Heart left ventricle (tissue), 16 donors: ENCODE data around the gene CD163. TPM values are rescaled to one million over a fixed set of nuclear protein-coding genes. Genes with fewer than 3 reads are reported as not detected.
A peak's percentile ranks its signal among the peaks of the same experiment; 100 is the strongest.

ENCODE experiments used
- ATAC-seq, 4 donors: fragments of 200-7000 bp; cut with Tn5 transposase; one replicate each; pipeline ENCODE4 v1.9.1; 2020 to 2022; ENCODE audit warnings: moderate library complexity in 4 of 4, mild to moderate bottlenecking in 3 of 4, moderate number of reproducible peaks in 1 of 4
- DNase-seq, 5 donors: peaks; one replicate each; pipeline ENCODE4 v3.0.0-alpha.2; 2020
- H3K27ac ChIP-seq, 12 donors: fragments of 200-600 bp; sonication (generic) in 4 of 12; one replicate each; pipeline versions ENCODE4 v1.5.0 to v1.8.0; 2016 to 2022; ENCODE audit warnings: mild to moderate bottlenecking in 2 of 12
- H3K27me3 ChIP-seq, 9 donors: fragments of 200-600 bp; sonication (generic) in 2 of 9; one replicate each; pipeline versions ENCODE4 v1.5.1 to v1.8.0; 2016 to 2022; ENCODE audit warnings: mild to moderate bottlenecking in 3 of 9
- H3K36me3 ChIP-seq, 9 donors: fragments of 200-600 bp; sonication (generic) in 2 of 9; one replicate each; pipeline versions ENCODE4 v1.5.0 to v1.8.0; 2018 to 2022; ENCODE audit warnings: mild to moderate bottlenecking in 2 of 9
- H3K4me1 ChIP-seq, 12 donors: fragments of 200-600 bp; sonication (generic) in 4 of 12; one replicate each; pipeline versions ENCODE4 v1.5.0 to v1.8.0; 2016 to 2022; ENCODE audit warnings: mild to moderate bottlenecking in 3 of 12
- H3K4me3 ChIP-seq, 12 donors: fragments of 200-600 bp; sonication (generic) in 4 of 12; one replicate each; pipeline versions ENCODE4 v1.5.0 to v1.8.0; 2017 to 2022; ENCODE audit warnings: mild to moderate bottlenecking in 9 of 12, moderate library complexity in 4 of 12
- H3K9me3 ChIP-seq, 12 donors: fragments of 200-600 bp; sonication (generic) in 4 of 12; one replicate each; pipeline versions ENCODE4 v1.5.0 to v1.8.0; 2016 to 2022; ENCODE audit warnings: mild to moderate bottlenecking in 1 of 12
- POLR2A ChIP-seq, 2 donors: fragments of 450-650 bp; IDR thresholded peaks; one replicate each; pipeline ENCODE4 v1.6.1; 2017; ENCODE audit warnings: antibody characterized with exemption in 2 of 2, mild to moderate bottlenecking in 2 of 2, moderate library complexity in 2 of 2
- WGBS, 4 donors: extraction: QIAGEN DNeasy Blood & Tissue Kit in 2 of 4; methylation state at CpG; one replicate each; pipeline versions ENCODE4 v1.1.5 to v1.1.7; 2013 to 2018; 5-methylcytosine and 5-hydroxymethylcytosine counted together
- intact Hi-C, 10 donors: fragments of 100-400 bp; cut with DNase I; formaldehyde crosslinking; loops; one replicate each; pipeline versions ENCODE4 v1.11.1 to v1.14.2; 2022
- polyA plus RNA-seq, 2 donors: library from polyadenylated mRNA; stranded (reverse); fragments of 200-250 nt; gene quantifications; one replicate each; pipeline ENCODE4 v1.2.3, GENCODE V29; 2013
- total RNA-seq, 9 donors: library from RNA; depleted of rRNA in 2 of 9; stranded (reverse); fragments of >200 nt in 2 of 9; fragmentation: NEBNext Ultra II Directional in 3 of 9; extraction: Animal tissue kit (Norgen Biotek cat#: 25700) in 3 of 9; gene quantifications; one replicate each; pipeline versions ENCODE4 v1.1.0 to v1.2.4, GENCODE V29; 2016 to 2023
- TF ChIP-seq, protein P1 (sequence below), 12 donors: fragments of 200-600 bp; sonication (generic) in 4 of 12; IDR thresholded peaks; one replicate each; pipeline versions ENCODE4 v1.5.0 to v1.8.0; 2018 to 2022; ENCODE audit warnings: antibody characterized with exemption in 12 of 12, mild to moderate bottlenecking in 5 of 12
- donor health status: ischemic (EF 13 %, LVEDD 7.1; RV severe dilation, severe dysfunction).
- donor health status: healthy with polysubstance abuse.
- donor health status: DM: no; HTN: yes; CAD: no.
- donor health status: DM: no; HTN: no; CAD: no.
- donor health status: ischemic (EF 25% LVEDD 6.9; RV normal size, moderate dysfunction).
- donor health status: ischemic (EF 25% LVEDD 5.7; RV mildly dilated, moderate dysfunction).
- donor health status: healthy.
- donor health status: DM: yes; HTN: yes; CAD: no.
- donor health status: ischemic (EF 35%, LVEDD 5.7; RV mildly dilated, moderate dysfunction).
- donor health status: nonischemic (EF 11% LVEDD 7.7; RV severe dilation, severe dysfunction).
- donor health status: DM: yes; HTN: yes; CAD: no.
- donor health status: PGD.
- donor health status: ischemic (EF 29% LVEDD 5.4; RV normal size, mild dysfunction).
- donor health status: nonischemic (EF 23%, LVEDD 6.1; RV moderate dilation, normal function).

CD163 gene
- total and polyA plus RNA-seq, 11 donors = 6.2 to 389 (median 46.9) TPM

DNA sequence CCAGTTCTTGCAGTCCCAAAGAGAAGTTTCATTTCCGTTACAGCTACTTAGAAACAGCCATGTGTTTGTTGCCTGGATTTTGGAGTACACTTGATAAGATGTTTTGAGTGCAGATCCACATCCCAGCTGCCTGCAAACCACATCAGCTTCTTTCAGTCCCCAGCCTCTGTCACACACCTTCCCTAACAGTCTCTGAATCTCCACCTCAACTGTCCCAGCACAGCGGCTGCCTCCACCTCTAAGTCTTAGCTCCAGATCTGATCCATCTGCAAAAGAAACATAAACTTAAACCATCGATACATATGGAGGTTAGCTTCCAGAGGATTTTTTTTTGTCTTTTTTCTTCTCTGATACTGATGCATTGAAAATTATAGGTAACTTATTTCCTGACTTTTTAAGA lies 8.4 kb downstream of the CD163 start:
- TF ChIP-seq, protein P1, sequence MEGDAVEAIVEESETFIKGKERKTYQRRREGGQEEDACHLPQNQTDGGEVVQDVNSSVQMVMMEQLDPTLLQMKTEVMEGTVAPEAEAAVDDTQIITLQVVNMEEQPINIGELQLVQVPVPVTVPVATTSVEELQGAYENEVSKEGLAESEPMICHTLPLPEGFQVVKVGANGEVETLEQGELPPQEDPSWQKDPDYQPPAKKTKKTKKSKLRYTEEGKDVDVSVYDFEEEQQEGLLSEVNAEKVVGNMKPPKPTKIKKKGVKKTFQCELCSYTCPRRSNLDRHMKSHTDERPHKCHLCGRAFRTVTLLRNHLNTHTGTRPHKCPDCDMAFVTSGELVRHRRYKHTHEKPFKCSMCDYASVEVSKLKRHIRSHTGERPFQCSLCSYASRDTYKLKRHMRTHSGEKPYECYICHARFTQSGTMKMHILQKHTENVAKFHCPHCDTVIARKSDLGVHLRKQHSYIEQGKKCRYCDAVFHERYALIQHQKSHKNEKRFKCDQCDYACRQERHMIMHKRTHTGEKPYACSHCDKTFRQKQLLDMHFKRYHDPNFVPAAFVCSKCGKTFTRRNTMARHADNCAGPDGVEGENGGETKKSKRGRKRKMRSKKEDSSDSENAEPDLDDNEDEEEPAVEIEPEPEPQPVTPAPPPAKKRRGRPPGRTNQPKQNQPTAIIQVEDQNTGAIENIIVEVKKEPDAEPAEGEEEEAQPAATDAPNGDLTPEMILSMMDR (IDR thresholded peaks at IDR 0.05) = no peak
- no peak for TF ChIP-seq POLR2A (IDR thresholded peaks at IDR 0.05)
- 76 to 89% (median 85%) methylated on average over 3 of the region's 3 CpGs for WGBS, 4 donors
- no peak for ATAC-seq
- H3K36me3 ChIP-seq = peaks cover 0 to 4% (median 0%) of the 10 kb centered on the region in 9 donors
- H3K4me3 ChIP-seq = peak overlapping the region in 1 of 12 donors; percentile 56
- no peaks in the 10 kb centered on the region for H3K4me1 ChIP-seq
- intact Hi-C loops = no loop called here
- H3K9me3 ChIP-seq = no peaks in the 10 kb centered on the region
- H3K27me3 ChIP-seq = no peaks in the 10 kb centered on the region
- H3K27ac ChIP-seq = peak overlapping the region in 1 of 12 donors; percentile 19
- no peak for DNase-seq

DNA sequence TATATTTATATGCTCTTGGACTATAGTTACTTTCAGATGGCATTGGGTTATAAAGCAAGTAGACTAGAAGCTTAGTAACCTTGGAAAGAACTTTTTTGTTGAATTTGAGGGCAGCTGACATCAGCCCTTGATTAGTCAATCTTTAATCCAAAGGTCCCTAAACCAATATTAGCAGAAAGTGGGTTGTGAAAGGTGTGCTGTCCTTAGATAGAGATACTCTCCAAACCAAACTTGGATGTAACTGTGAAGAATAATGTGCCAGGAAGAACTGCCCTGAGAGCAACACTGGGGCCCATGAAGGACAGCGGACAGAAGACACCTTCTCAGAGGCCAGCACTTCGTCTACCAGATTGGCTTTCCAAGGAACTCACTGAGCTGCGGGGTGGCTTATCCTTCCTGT lies 10.6 kb downstream of the CD163 start:
- whole genome bisulfite sequencing, 4 donors = 73 to 86% (median 83%) methylated on average over 3 of the region's 3 CpGs
- peaks cover 0 to 18% (median 0%) of the 10 kb centered on the region in 9 donors for H3K36me3 ChIP-seq

DNA sequence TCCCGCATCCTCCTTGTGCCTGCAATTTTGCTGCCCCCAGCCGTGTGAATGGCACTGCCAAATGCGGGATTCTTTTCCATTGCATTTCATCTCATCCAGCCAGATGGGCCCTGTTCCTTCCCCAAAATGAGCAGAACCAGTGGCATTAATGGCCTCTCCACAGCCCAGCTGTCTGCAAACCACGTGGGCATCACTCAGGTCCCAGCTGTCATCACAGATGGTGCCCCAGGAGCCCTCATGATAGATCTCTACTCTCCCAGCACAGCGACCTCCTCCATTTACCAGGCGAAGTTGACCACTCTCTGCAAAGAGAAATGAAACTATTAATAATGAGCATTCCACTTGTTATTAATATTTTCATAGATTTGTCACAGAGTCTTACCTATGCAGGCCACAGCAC lies 17.1 kb downstream of the CD163 start:
- intact Hi-C loops = loop anchor here in 1 of 10 donors (2.0 kb wide), 1 partner anchor 60 kb away; no protein-coding TSS in a partner anchor
- H3K4me3 ChIP-seq = no peak overlapping the region
- 75 to 80% (median 78%) methylated on average over 6 of the region's 6 CpGs for WGBS, 4 donors

More for the DNA sequence above, 10.6 kb downstream of the CD163 start:
- TF ChIP-seq, protein P1 (IDR thresholded peaks at IDR 0.05) = no peak
- TF ChIP-seq POLR2A (IDR thresholded peaks at IDR 0.05) = no peak
- H3K9me3 ChIP-seq = no peaks in the 10 kb centered on the region
- peak overlapping the region in 1 of 12 donors; percentile 19 for H3K27ac ChIP-seq
- H3K27me3 ChIP-seq = no peaks in the 10 kb centered on the region
- peak overlapping the region in 1 of 12 donors; percentile 56 for H3K4me3 ChIP-seq
- H3K4me1 ChIP-seq = peaks cover 0 to 10% (median 0%) of the 10 kb centered on the region in 12 donors
- no peak for ATAC-seq
- intact Hi-C loops = no loop called here
- DNase-seq = no peak

DNA sequence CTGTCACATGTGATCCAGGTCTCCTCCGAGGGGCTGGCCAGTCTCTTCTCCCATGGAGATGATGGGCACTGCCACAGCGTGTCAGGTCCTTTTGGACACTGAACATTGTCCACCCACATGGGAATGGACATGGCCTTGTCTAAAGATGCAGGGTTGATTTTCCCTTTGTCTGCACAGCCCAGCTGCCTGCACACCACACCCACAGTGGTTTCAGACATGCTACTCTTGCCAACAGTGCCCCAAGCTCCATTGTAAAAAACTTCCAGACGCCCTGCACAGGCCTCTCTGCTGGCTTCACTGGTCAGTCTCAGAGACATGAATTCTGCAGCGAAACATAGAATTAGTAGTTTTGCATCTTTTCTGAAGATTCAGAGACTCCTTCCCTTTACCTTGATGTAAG lies 18.5 kb downstream of the CD163 start:
- H3K9me3 ChIP-seq = no peaks in the 10 kb centered on the region
- no peak overlapping the region for H3K4me3 ChIP-seq
- H3K27ac ChIP-seq = no peak overlapping the region
- DNase-seq (no peak), ATAC-seq (no peak)
- H3K4me1 ChIP-seq = peaks cover 0 to 18% (median 0%) of the 10 kb centered on the region in 12 donors
- 51 to 83% (median 52%) methylated on average over 4 of the region's 4 CpGs for WGBS, 4 donors
- H3K36me3 ChIP-seq = peaks cover 0 to 81% (median 0%) of the 10 kb centered on the region in 9 donors
- H3K27me3 ChIP-seq = no peaks in the 10 kb centered on the region
- intact Hi-C loops = no loop called here
- no peak for TF ChIP-seq POLR2A (IDR thresholded peaks at IDR 0.05)
- TF ChIP-seq, protein P1 (IDR thresholded peaks at IDR 0.05) = no peak

More for the DNA sequence above, 17.1 kb downstream of the CD163 start:
- Histone ChIP-seq H3K27me3 (no peaks in the 10 kb centered on the region), H3K27ac (no peak overlapping the region), H3K9me3 (no peaks in the 10 kb centered on the region), H3K4me1 (peaks cover 0 to 18% (median 0%) of the 10 kb centered on the region in 12 donors), H3K36me3 (peaks cover 0 to 74% (median 0%) of the 10 kb centered on the region in 9 donors)
- DNase-seq = no peak
- TF ChIP-seq, protein P1 (IDR thresholded peaks at IDR 0.05) = no peak
- no peak for TF ChIP-seq POLR2A (IDR thresholded peaks at IDR 0.05)
- no peak for ATAC-seq
